SK-N-SH (cell line): Measurements from ENCODE around the gene MALRD1. TPM values are rescaled to one million over a fixed set of nuclear protein-coding genes. Genes with fewer than 3 reads are reported as not detected.

Source experiments
- CTCF ChIA-PET: fragments of 300-600, 350-600 bp; formaldehyde crosslinking; extraction: SDS; loops from one replicate; lab custom pipeline; 2021; lab: Yijun Ruan, JAX
- POLR2A ChIA-PET: fragments of 350-600 bp; sonication (Branson Sonifier 250); formaldehyde crosslinking; extraction: SDS; loops from one replicate; lab custom pipeline; 2020; ENCODE audit warnings: antibody characterized with exemption, inconsistent platforms; lab: Yijun Ruan, JAX
- DNase-seq: peaks from one replicate; pipeline ENCODE4 v3.0.0; 2012
- H2AFZ ChIP-seq: fragments of 200-600 bp; sonication (generic); 2 replicates; pipeline ENCODE4 v1.8.1; 2016; ENCODE audit warnings: antibody characterized with exemption, mild to moderate bottlenecking, low read depth
- H3F3A ChIP-seq: fragments of 200-600 bp; sonication (generic); replicated peaks from 2 replicates; pipeline ENCODE3; 2016; ENCODE audit warnings: antibody characterized with exemption, mild to moderate bottlenecking; ENCODE audit not compliant: insufficient read depth
- H3K27ac ChIP-seq, 2 experiments: fragments of 200-500 bp in 1 of 2; fragments of 200-600 bp in 1 of 2; sonication (Bioruptor generic) in 1 of 2; sonication (generic), shearing (Covaris generic) in 1 of 2; 2 replicates each; pipeline versions ENCODE4 v1.5.1 to v1.6.1; 2014 to 2016; ENCODE audit warnings: low read depth in 2 of 2, inconsistent platforms in 1 of 2, low read length in 1 of 2, mild to moderate bottlenecking in 1 of 2, mixed read lengths in 1 of 2
- H3K27me3 ChIP-seq: fragments of 200-600 bp; sonication (generic), shearing (Covaris generic); 2 replicates; pipeline ENCODE4 v1.6.1; 2016; ENCODE audit warnings: mixed run types; ENCODE audit not compliant: insufficient read depth
- H3K36me3 ChIP-seq, 2 experiments: fragments of 200-500 bp in 1 of 2; fragments of 200-600 bp in 1 of 2; sonication (Bioruptor generic) in 1 of 2; sonication (generic) in 1 of 2; replicated peaks in 1 of 2; 2 replicates each; pipeline versions ENCODE3 to v1.5.1; 2014 to 2016; ENCODE audit warnings: low read length in 1 of 2, mild to moderate bottlenecking in 1 of 2; ENCODE audit not compliant: insufficient read depth in 2 of 2, control insufficient read depth in 1 of 2
- H3K4me1 ChIP-seq, 2 experiments: fragments of 200-500 bp in 1 of 2; fragments of 200-600 bp in 1 of 2; sonication (Bioruptor generic) in 1 of 2; sonication (generic), shearing (Covaris generic) in 1 of 2; 2 replicates each; pipeline versions ENCODE4 v1.5.1 to v1.6.1; 2014 to 2016; ENCODE audit warnings: low read depth in 1 of 2, low read length in 1 of 2, mixed run types in 1 of 2; ENCODE audit not compliant: insufficient read depth in 2 of 2, control insufficient read depth in 1 of 2
- H3K4me2 ChIP-seq: fragments of 200-600 bp; sonication (generic), shearing (Covaris generic); 2 replicates; pipeline ENCODE4 v1.6.1; 2017; ENCODE audit warnings: mixed run types
- H3K4me3 ChIP-seq, 2 experiments: fragments of 200-500 bp in 1 of 2; fragments of 200-600 bp in 1 of 2; sonication (Bioruptor generic) in 1 of 2; sonication (generic), shearing (Covaris generic) in 1 of 2; 2 replicates each; pipeline versions ENCODE4 v1.5.1 to v1.8.1; 2014 to 2016; ENCODE audit warnings: low read depth in 2 of 2, inconsistent platforms in 1 of 2, low read length in 1 of 2, mild to moderate bottlenecking in 1 of 2, mixed read lengths in 1 of 2, moderate library complexity in 1 of 2
- H3K79me2 ChIP-seq: fragments of 200-600 bp; sonication (generic); 2 replicates; pipeline ENCODE4 v1.8.1; 2017; ENCODE audit warnings: mild to moderate bottlenecking; ENCODE audit not compliant: insufficient read depth
- H3K9ac ChIP-seq: fragments of 200-600 bp; sonication (generic); 2 replicates; pipeline ENCODE4 v1.6.1; 2017; ENCODE audit warnings: mixed run types
- H3K9me2 ChIP-seq: fragments of 200-600 bp; sonication (generic); 2 replicates; pipeline ENCODE4 v1.6.1; 2017; ENCODE audit warnings: mixed run types
- H3K9me3 ChIP-seq: fragments of 200-600 bp; sonication (generic); 2 replicates; pipeline ENCODE4 v1.6.1; 2017; ENCODE audit warnings: mixed run types, mild to moderate bottlenecking, moderate library complexity
- H4K20me1 ChIP-seq: fragments of 200-600 bp; sonication (generic); 2 replicates; pipeline ENCODE4 v1.6.1; 2017; ENCODE audit warnings: mild to moderate bottlenecking, mixed run types; ENCODE audit not compliant: insufficient read depth
- EP300 ChIP-seq, 2 experiments: IDR thresholded peaks; 2 replicates each; pipeline versions ENCODE4 v1.4.0 to v1.6.1; 2012; ENCODE audit warnings: borderline replicate concordance in 1 of 2, low read depth in 1 of 2, low read length in 1 of 2
- FOSL2 ChIP-seq: IDR thresholded peaks from 2 replicates; pipeline ENCODE4 v1.4.0; 2012; ENCODE audit warnings: low read depth, mild to moderate bottlenecking, moderate library complexity, borderline replicate concordance
- FOXJ3 ChIP-seq: sonication (generic); formaldehyde crosslinking; IDR thresholded peaks from 2 replicates; pipeline ENCODE4 v1.5.1; 2020; ENCODE audit warnings: mild to moderate bottlenecking, missing genetic modification reagents
- FOXM1 ChIP-seq: IDR thresholded peaks from 2 replicates; pipeline ENCODE4 v1.4.0; 2012; ENCODE audit warnings: low read depth, mild to moderate bottlenecking
- MXI1 ChIP-seq: IDR thresholded peaks from 2 replicates; pipeline ENCODE4 v1.6.1; 2012; ENCODE audit warnings: mild to moderate bottlenecking, low read depth, low read length, improper control_type of control experiment
- NFIC ChIP-seq: IDR thresholded peaks from 2 replicates; pipeline ENCODE4 v1.4.0; 2012; ENCODE audit warnings: borderline replicate concordance
- NRF1 ChIP-seq: IDR thresholded peaks from 2 replicates; pipeline ENCODE4 v1.6.1; 2012; ENCODE audit warnings: low read depth, mild to moderate bottlenecking, low read length
- RAD21 ChIP-seq: IDR thresholded peaks from 2 replicates; pipeline ENCODE4 v1.6.1; 2012; ENCODE audit warnings: mild to moderate bottlenecking, low read length
- RCOR1 ChIP-seq: fragments of 150-350 bp; IDR thresholded peaks from 2 replicates; pipeline ENCODE4 v1.6.1; 2017; ENCODE audit warnings: antibody characterized with exemption, low read length
- RXRA ChIP-seq: IDR thresholded peaks from 2 replicates; pipeline ENCODE4 v1.4.0; 2012; ENCODE audit warnings: low read depth, mild to moderate bottlenecking, borderline replicate concordance
- SIN3A ChIP-seq: IDR thresholded peaks from 2 replicates; pipeline ENCODE4 v1.6.1; 2012; ENCODE audit warnings: low read depth, mild to moderate bottlenecking, low read length, moderate library complexity, borderline replicate concordance
- TAF1 ChIP-seq: IDR thresholded peaks from 2 replicates; pipeline ENCODE4 v1.6.1; 2012; ENCODE audit warnings: low read depth, mild to moderate bottlenecking, low read length, moderate library complexity, borderline replicate concordance
- TCF12 ChIP-seq: IDR thresholded peaks from 2 replicates; pipeline ENCODE4 v1.4.0; 2012
- YY1 ChIP-seq: IDR thresholded peaks from 2 replicates; pipeline ENCODE4 v1.4.0; 2012; ENCODE audit warnings: low read depth, mild to moderate bottlenecking
- WGBS: methylation state at CpG from one replicate; pipeline ENCODE4 v1.1.6; 2017; ENCODE audit warnings: low lambda C conversion rate; 5-methylcytosine and 5-hydroxymethylcytosine counted together
- polyA plus RNA-seq, 3 experiments: library from polyadenylated mRNA; depleted of rRNA; stranded (reverse); fragments of >200 nt; gene quantifications; 2 replicates each; pipeline ENCODE4 v1.2.3, GENCODE V29; 2012
- TF ChIP-seq, protein P1 (sequence below): IDR thresholded peaks from 2 replicates; pipeline ENCODE4 v1.6.1; 2012; ENCODE audit warnings: mild to moderate bottlenecking, low read depth, low read length, moderate library complexity
- TF ChIP-seq, protein P2 (sequence below): IDR thresholded peaks from 2 replicates; pipeline ENCODE4 v1.4.0; 2012; ENCODE audit warnings: low read depth, borderline replicate concordance

MALRD1 gene
- polyA plus RNA-seq, 1 of the 3 experiments (the other 2 are of a cell fraction) = not detected

DNA sequence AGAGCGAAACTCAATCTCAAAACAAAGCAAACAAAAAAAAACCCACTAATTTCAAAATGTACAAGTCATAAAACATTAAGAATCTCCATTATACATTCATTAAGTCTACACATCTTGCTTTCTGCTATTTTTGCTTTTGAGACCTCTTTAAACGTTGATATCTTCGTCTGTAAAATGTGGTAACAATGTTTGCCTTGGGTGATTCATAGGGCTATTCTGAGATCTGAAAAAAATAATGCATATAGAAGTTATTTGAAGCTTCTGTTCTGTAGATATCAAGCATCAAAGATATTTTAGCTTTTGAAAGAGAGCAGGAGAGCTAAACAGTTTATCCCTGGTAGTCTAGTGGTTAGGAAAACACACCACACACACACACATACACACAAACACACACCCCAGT, 609.5 kb downstream of the MALRD1 start:
- DNase-seq = no peak
- H3F3A ChIP-seq = peaks cover 20% of the 10 kb centered on the region
- WGBS = 63% methylated on average over 3 of the region's 3 CpGs
- H3K4me1 ChIP-seq = peaks cover 0 to 15% of the 10 kb centered on the region in 2 experiments; a peak in 2 of 4 replicates
- H3K79me2 ChIP-seq = no peaks in the 10 kb centered on the region
- no peaks in the 10 kb centered on the region for H3K9me3 ChIP-seq
- no peak overlapping the region for H3K4me3 ChIP-seq
- TF ChIP-seq TAF1 (no peak), YY1 (no peak), RXRA (no peak), EP300 (IDR thresholded peaks at IDR 0.05; ENCODE audit: borderline replicate concordance in 1 of 2, low read depth in 1 of 2, low read length in 1 of 2) (no peak), TCF12 (no peak), FOXM1 (no peak), FOSL2 (no peak), NFIC (no peak), FOXJ3 (CRISPR knock-in tag) (no peak), SIN3A (no peak), RAD21 (no peak), NRF1 (no peak), RCOR1 (no peak), MXI1 (no peak)
- TF ChIP-seq, protein P1, sequence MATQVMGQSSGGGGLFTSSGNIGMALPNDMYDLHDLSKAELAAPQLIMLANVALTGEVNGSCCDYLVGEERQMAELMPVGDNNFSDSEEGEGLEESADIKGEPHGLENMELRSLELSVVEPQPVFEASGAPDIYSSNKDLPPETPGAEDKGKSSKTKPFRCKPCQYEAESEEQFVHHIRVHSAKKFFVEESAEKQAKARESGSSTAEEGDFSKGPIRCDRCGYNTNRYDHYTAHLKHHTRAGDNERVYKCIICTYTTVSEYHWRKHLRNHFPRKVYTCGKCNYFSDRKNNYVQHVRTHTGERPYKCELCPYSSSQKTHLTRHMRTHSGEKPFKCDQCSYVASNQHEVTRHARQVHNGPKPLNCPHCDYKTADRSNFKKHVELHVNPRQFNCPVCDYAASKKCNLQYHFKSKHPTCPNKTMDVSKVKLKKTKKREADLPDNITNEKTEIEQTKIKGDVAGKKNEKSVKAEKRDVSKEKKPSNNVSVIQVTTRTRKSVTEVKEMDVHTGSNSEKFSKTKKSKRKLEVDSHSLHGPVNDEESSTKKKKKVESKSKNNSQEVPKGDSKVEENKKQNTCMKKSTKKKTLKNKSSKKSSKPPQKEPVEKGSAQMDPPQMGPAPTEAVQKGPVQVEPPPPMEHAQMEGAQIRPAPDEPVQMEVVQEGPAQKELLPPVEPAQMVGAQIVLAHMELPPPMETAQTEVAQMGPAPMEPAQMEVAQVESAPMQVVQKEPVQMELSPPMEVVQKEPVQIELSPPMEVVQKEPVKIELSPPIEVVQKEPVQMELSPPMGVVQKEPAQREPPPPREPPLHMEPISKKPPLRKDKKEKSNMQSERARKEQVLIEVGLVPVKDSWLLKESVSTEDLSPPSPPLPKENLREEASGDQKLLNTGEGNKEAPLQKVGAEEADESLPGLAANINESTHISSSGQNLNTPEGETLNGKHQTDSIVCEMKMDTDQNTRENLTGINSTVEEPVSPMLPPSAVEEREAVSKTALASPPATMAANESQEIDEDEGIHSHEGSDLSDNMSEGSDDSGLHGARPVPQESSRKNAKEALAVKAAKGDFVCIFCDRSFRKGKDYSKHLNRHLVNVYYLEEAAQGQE = no peak
- TF ChIP-seq, protein P2, sequence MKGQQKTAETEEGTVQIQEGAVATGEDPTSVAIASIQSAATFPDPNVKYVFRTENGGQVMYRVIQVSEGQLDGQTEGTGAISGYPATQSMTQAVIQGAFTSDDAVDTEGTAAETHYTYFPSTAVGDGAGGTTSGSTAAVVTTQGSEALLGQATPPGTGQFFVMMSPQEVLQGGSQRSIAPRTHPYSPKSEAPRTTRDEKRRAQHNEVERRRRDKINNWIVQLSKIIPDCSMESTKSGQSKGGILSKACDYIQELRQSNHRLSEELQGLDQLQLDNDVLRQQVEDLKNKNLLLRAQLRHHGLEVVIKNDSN = no peak
- H3K27me3 ChIP-seq = no peaks in the 10 kb centered on the region
- no peaks in the 10 kb centered on the region for H3K36me3 ChIP-seq
- H2AFZ ChIP-seq = peak overlapping the region; percentile 42; the same call in 1 of the 2 replicates
- ChIA-PET POLR2A (no interaction called here), CTCF (no interaction called here)
- 0 out of 2 replicates have a peak overlapping the region, but pooled peaks have one; percentile 1 for H3K4me2 ChIP-seq
- no peaks in the 10 kb centered on the region for H3K9me2 ChIP-seq
- no peak overlapping the region for H3K9ac ChIP-seq
- H4K20me1 ChIP-seq = no peaks in the 10 kb centered on the region
- no peak overlapping the region for H3K27ac ChIP-seq
